NB4 (cell line): ENCODE measurements around the gene MPO.

ENCODE experiments used
- DNase-seq: peaks from one replicate; pipeline ENCODE4 v3.0.0; 2010; ENCODE audit warnings: low read depth
- H3K4me3 ChIP-seq: one replicate; pipeline ENCODE4 v1.5.1; 2011; ENCODE audit warnings: mild to moderate bottlenecking, low read depth, low read length, moderate library complexity
- MYC ChIP-seq: IDR thresholded peaks from 2 replicates; pipeline ENCODE4 v1.6.1; 2011; ENCODE audit warnings: low read depth, low read length
- POLR2A ChIP-seq: IDR thresholded peaks from 2 replicates; pipeline ENCODE4 v1.6.1; 2011; ENCODE audit warnings: mild to moderate bottlenecking; ENCODE audit not compliant: insufficient read length; ENCODE audit errors: extremely low read depth
- TF ChIP-seq, protein P1 (sequence below): IDR thresholded peaks from one replicate; pipeline ENCODE4 v1.5.1; 2012; ENCODE audit warnings: low read depth, low read length
- TF ChIP-seq, protein P2 (sequence below): IDR thresholded peaks from 2 replicates; pipeline ENCODE4 v1.6.1; 2011; ENCODE audit warnings: low read depth, low read length

Gene MPO

DNA sequence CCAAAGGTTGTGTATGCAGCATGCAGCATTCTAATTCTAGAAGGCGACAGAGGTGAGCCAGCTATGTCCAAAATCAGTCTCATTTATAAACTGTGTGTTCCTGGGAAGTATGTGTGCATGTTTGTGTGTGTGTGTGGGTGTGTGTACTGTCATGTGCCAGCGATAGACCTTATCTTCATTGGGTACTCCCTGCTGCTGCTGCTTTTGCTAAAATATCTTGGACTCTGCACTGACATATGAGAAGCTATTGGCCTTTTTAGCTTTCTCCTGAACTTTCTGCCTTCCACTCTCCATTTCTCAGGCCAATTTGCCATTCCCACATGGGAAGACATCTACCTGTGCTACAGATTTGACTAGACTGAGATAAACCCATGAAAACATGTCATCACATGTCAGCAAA lies 44.3 kb downstream of the MPO start:
- DNase-seq: no peak
- TF ChIP-seq, protein P1, sequence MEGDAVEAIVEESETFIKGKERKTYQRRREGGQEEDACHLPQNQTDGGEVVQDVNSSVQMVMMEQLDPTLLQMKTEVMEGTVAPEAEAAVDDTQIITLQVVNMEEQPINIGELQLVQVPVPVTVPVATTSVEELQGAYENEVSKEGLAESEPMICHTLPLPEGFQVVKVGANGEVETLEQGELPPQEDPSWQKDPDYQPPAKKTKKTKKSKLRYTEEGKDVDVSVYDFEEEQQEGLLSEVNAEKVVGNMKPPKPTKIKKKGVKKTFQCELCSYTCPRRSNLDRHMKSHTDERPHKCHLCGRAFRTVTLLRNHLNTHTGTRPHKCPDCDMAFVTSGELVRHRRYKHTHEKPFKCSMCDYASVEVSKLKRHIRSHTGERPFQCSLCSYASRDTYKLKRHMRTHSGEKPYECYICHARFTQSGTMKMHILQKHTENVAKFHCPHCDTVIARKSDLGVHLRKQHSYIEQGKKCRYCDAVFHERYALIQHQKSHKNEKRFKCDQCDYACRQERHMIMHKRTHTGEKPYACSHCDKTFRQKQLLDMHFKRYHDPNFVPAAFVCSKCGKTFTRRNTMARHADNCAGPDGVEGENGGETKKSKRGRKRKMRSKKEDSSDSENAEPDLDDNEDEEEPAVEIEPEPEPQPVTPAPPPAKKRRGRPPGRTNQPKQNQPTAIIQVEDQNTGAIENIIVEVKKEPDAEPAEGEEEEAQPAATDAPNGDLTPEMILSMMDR: no peak
- TF ChIP-seq POLR2A (no peak), MYC (no peak)
- TF ChIP-seq, protein P2, sequence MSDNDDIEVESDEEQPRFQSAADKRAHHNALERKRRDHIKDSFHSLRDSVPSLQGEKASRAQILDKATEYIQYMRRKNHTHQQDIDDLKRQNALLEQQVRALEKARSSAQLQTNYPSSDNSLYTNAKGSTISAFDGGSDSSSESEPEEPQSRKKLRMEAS: no peak
- H3K4me3 ChIP-seq: no peak overlapping the region

DNA sequence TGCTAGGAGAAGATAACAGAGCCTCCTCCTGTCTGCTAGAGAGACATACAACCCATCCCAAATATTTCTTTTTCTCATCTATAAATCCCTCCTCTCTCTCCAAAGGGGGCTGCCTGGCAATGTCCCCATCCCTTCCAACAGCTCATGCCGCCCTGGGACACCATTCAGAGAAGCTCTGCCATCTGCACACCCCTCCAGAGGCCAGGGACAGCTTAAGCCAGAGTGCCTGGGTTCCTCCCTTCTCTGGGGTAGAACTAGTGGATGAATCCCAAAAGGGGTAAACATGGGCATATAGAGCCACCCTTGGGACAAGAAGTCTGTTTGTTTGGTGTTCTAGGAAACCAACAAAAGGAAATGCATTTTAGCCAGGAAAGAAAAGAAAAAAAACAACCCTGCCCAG lies 44.9 kb downstream of the MPO start:
- TF ChIP-seq, protein P2: no peak
- TF ChIP-seq MYC (no peak), POLR2A (no peak)
- TF ChIP-seq, protein P1: no peak
- no peak overlapping the region for H3K4me3 ChIP-seq
- no peak for DNase-seq

DNA sequence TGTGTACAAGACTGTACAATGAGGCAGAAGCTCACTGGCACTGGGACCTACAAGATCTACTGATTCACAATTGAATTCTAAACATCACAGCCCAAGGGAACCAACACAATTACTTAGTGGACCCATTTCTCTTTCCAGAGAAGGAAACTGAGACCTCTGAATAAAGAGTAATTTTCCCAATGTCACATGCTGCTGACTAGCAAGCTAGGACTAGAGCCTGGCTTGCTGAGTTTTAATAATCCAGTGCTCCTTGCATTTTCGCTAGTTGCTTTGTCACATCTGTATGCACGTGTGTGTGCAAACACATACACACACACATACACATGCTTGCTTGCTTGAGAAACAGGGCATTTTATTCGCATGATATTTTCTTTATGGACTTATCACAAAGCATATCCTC lies 46.2 kb downstream of the MPO start:
- TF ChIP-seq, protein P1: no peak
- TF ChIP-seq, protein P2: no peak
- TF ChIP-seq MYC (no peak), POLR2A (no peak)

DNA sequence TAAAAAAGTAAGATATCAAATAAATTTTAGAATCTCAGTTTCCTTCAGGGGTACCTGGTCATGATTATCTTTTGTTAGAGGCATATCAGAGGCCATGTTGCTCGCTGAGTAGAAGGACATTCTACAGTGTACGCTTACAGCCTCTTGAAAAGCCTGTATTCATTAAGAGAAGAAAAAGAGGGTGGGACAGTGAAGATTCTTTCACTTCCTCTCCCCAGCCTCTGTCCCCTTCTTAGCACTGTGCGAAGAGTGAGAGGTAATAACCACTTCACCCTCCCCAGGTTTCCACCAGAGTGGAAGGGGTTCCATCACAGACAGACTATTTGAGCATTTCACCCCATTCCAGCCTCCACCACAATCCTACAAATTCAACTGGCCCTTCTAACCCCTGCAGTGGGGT lies 47.2 kb downstream of the MPO start:
- TF ChIP-seq POLR2A (no peak), MYC (no peak)
- TF ChIP-seq, protein P1: no peak
- TF ChIP-seq, protein P2: no peak
- H3K4me3 ChIP-seq: no peak overlapping the region
- DNase-seq: peak; percentile 67

More for the DNA sequence above, 46.2 kb downstream of the MPO start:
- no peak overlapping the region for H3K4me3 ChIP-seq
- DNase-seq: no peak

DNA sequence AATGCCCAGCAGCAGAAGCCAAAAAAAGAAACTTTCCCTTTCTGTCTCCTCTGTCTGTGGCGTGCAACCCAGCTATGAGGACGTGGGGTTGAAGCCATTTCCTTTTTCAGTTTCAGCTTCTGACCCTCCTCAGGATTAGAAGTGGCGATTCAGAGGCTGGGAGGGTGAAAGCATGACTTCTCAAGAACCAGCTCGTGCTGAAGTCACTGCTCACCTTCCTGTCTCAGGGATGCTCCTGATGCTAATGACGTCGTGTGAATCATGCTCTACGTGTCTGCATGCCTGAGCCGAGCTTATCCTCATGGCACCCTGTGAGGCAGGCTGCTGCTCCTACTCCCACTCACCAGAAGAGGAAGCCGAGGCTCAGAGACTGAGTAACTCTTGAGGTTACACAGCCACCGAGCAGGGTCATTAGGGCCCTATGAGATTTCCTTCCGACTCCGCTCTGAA lies 48.0 kb downstream of the MPO start:
- peak; percentile 96 for DNase-seq
- TF ChIP-seq MYC (peak; percentile 84; the same call in 1 of the 2 replicates), POLR2A (peak; percentile 19)
- TF ChIP-seq, protein P1: peak; percentile 17
- TF ChIP-seq, protein P2: peak; percentile 93
- peak overlapping the region; percentile 26 for H3K4me3 ChIP-seq

DNA sequence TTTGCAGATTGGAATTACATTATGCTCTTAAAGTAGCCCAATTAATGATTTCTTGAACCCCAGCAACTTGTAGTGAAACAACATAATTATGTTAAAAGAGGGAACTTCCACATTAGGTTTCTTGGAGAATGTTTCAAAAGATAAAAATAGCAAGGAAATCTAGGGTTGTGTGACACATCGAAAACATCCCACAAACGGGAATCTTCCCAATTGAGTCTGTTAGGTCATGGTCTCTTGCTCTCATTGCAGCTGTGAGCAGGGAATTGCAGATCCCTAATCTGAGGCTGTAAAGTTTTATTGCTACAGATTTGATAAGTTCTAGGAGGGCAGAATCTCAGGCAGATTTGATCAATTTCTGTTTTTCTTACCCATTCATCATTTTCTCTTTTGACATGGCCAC lies 49.1 kb downstream of the MPO start:
- TF ChIP-seq, protein P2: no peak
- TF ChIP-seq POLR2A: no peak
- TF ChIP-seq, protein P1: no peak
- TF ChIP-seq MYC: no peak
- H3K4me3 ChIP-seq: no peak overlapping the region
- no peak for DNase-seq
